HEK293 (cell line): ENCODE measurements around the gene CLASRP.
A peak's percentile ranks its signal among the peaks of the same experiment; 100 is the strongest.

Experiments
- GLIS2 ChIP-seq: fragments of 450-650 bp; formaldehyde crosslinking; IDR thresholded peaks from 2 replicates; pipeline ENCODE4 v1.5.1; 2016; ENCODE audit warnings: missing biosample characterization, missing genetic modification characterization
- HOXC10 ChIP-seq: sonication (generic); formaldehyde crosslinking; IDR thresholded peaks from 2 replicates; pipeline ENCODE4 v1.8.1; 2023; ENCODE audit warnings: mild to moderate bottlenecking, missing genetic modification reagents
- PRDM1 ChIP-seq: fragments of 450-650 bp; formaldehyde crosslinking; IDR thresholded peaks from 2 replicates; pipeline ENCODE4; 2016; ENCODE audit warnings: missing biosample characterization, missing genetic modification characterization
- SP2 ChIP-seq: fragments of 450-650 bp; formaldehyde crosslinking; IDR thresholded peaks from 2 replicates; pipeline ENCODE4 v1.5.1; 2016; ENCODE audit warnings: missing biosample characterization, missing genetic modification characterization
- YY1 ChIP-seq: fragments of 450-650 bp; formaldehyde crosslinking; IDR thresholded peaks from 2 replicates; pipeline ENCODE4 v1.5.1; 2018; ENCODE audit warnings: missing biosample characterization, missing genetic modification characterization
- ZBTB17 ChIP-seq: fragments of 450-650 bp; formaldehyde crosslinking; IDR thresholded peaks from 2 replicates; pipeline ENCODE4 v1.5.1; 2016; ENCODE audit warnings: missing biosample characterization, missing genetic modification characterization
- ZBTB7A ChIP-seq: fragments of 450-650 bp; formaldehyde crosslinking; IDR thresholded peaks from 2 replicates; pipeline ENCODE4 v1.5.1; 2016; ENCODE audit warnings: low read depth, missing biosample characterization, missing genetic modification characterization
- ZFHX2 ChIP-seq: fragments of 450-650 bp; formaldehyde crosslinking; conservative IDR thresholded peaks from 2 replicates; pipeline ENCODE4 v1.5.1; 2016; ENCODE audit warnings: missing biosample characterization, missing genetic modification characterization
- ZNF138 ChIP-seq: fragments of 450-650 bp; formaldehyde crosslinking; IDR thresholded peaks from 2 replicates; pipeline ENCODE4 v1.5.1; 2016; ENCODE audit warnings: missing biosample characterization, missing genetic modification characterization, borderline replicate concordance
- ZNF221 ChIP-seq: fragments of 450-650 bp; formaldehyde crosslinking; IDR thresholded peaks from 2 replicates; pipeline ENCODE4 v1.5.1; 2017; ENCODE audit warnings: missing biosample characterization, missing genetic modification characterization, borderline replicate concordance
- ZNF248 ChIP-seq: fragments of 450-650 bp; formaldehyde crosslinking; IDR thresholded peaks from 2 replicates; pipeline ENCODE4 v1.5.1; 2017; ENCODE audit warnings: missing biosample characterization, missing genetic modification characterization
- ZNF266 ChIP-seq: fragments of 450-650 bp; formaldehyde crosslinking; IDR thresholded peaks from 2 replicates; pipeline ENCODE4 v1.5.1; 2016; ENCODE audit warnings: missing biosample characterization, missing genetic modification characterization, low read depth
- ZNF274 ChIP-seq, 2 experiments: fragments of 200-500 bp in 1 of 2; fragments of 450-650 bp in 1 of 2; sonication (Bioruptor generic) in 1 of 2; formaldehyde crosslinking in 1 of 2; IDR thresholded peaks; 2 replicates each; pipeline versions ENCODE4 v1.5.1 to v1.6.1; 2014 to 2016; ENCODE audit warnings: borderline replicate concordance in 1 of 2, inconsistent platforms in 1 of 2, low read length in 1 of 2, missing biosample characterization in 1 of 2, missing genetic modification characterization in 1 of 2
- ZNF311 ChIP-seq: fragments of 450-650 bp; formaldehyde crosslinking; IDR thresholded peaks from 2 replicates; pipeline ENCODE4 v1.5.1; 2017; ENCODE audit warnings: missing biosample characterization, missing genetic modification characterization, borderline replicate concordance
- ZNF335 ChIP-seq: fragments of 450-650 bp; formaldehyde crosslinking; conservative IDR thresholded peaks from 2 replicates; pipeline ENCODE4 v1.5.1; 2016; ENCODE audit warnings: missing biosample characterization, missing genetic modification characterization
- ZNF341 ChIP-seq: fragments of 450-650 bp; formaldehyde crosslinking; IDR thresholded peaks from 2 replicates; pipeline ENCODE4; 2016; ENCODE audit warnings: low read depth, missing biosample characterization, missing genetic modification characterization
- ZNF350 ChIP-seq: fragments of 450-650 bp; formaldehyde crosslinking; IDR thresholded peaks from 2 replicates; pipeline ENCODE4 v1.5.0; 2017; ENCODE audit warnings: missing biosample characterization, mild to moderate bottlenecking, missing genetic modification characterization
- ZNF354C ChIP-seq: fragments of 450-650 bp; formaldehyde crosslinking; IDR thresholded peaks from 2 replicates; pipeline ENCODE4 v1.5.1; 2016; ENCODE audit warnings: missing biosample characterization, missing genetic modification characterization, low read depth, borderline replicate concordance
- ZNF416 ChIP-seq: fragments of 450-650 bp; formaldehyde crosslinking; IDR thresholded peaks from 2 replicates; pipeline ENCODE4 v1.5.1; 2016; ENCODE audit warnings: missing biosample characterization, missing genetic modification characterization
- ZNF510 ChIP-seq: fragments of 450-650 bp; formaldehyde crosslinking; IDR thresholded peaks from 2 replicates; pipeline ENCODE4 v1.5.1; 2018; ENCODE audit warnings: mild to moderate bottlenecking, missing genetic modification characterization, missing biosample characterization; ENCODE audit not compliant: insufficient replicate concordance
- ZNF521 ChIP-seq: fragments of 450-650 bp; formaldehyde crosslinking; IDR thresholded peaks from 2 replicates; pipeline ENCODE4 v1.5.1; 2017; ENCODE audit warnings: missing biosample characterization, mild to moderate bottlenecking, missing genetic modification characterization
- ZNF530 ChIP-seq: fragments of 450-650 bp; formaldehyde crosslinking; IDR thresholded peaks from 2 replicates; pipeline ENCODE4 v1.5.1; 2016; ENCODE audit warnings: low read depth, missing biosample characterization, missing genetic modification characterization
- ZNF610 ChIP-seq: fragments of 450-650 bp; formaldehyde crosslinking; IDR thresholded peaks from 2 replicates; pipeline ENCODE4 v1.5.1; 2016; ENCODE audit warnings: missing biosample characterization, missing genetic modification characterization, borderline replicate concordance
- ZNF621 ChIP-seq: fragments of 450-650 bp; formaldehyde crosslinking; IDR thresholded peaks from 2 replicates; pipeline ENCODE4 v1.5.1; 2017; ENCODE audit warnings: missing biosample characterization, missing genetic modification characterization
- ZNF623 ChIP-seq: fragments of 450-650 bp; formaldehyde crosslinking; IDR thresholded peaks from 2 replicates; pipeline ENCODE4 v1.5.1; 2016; ENCODE audit warnings: missing biosample characterization, missing genetic modification characterization
- ZNF654 ChIP-seq: fragments of 450-650 bp; formaldehyde crosslinking; IDR thresholded peaks from 2 replicates; pipeline ENCODE4 v1.5.1; 2016; ENCODE audit warnings: low read depth, missing biosample characterization, missing genetic modification characterization
- ZNF664 ChIP-seq: fragments of 450-650 bp; formaldehyde crosslinking; IDR thresholded peaks from 2 replicates; pipeline ENCODE4 v1.5.1; 2016; ENCODE audit warnings: missing biosample characterization, missing genetic modification characterization
- ZNF776 ChIP-seq: fragments of 450-650 bp; formaldehyde crosslinking; IDR thresholded peaks from 2 replicates; pipeline ENCODE4 v1.5.0; 2017; ENCODE audit warnings: missing biosample characterization, missing genetic modification characterization, borderline replicate concordance
- ZNF792 ChIP-seq: fragments of 450-650 bp; formaldehyde crosslinking; IDR thresholded peaks from 2 replicates; pipeline ENCODE4 v1.5.1; 2016; ENCODE audit warnings: missing biosample characterization, missing genetic modification characterization
- TF ChIP-seq, protein P1 (sequence below): fragments of 450-650 bp; formaldehyde crosslinking; optimal IDR thresholded peaks from 2 replicates; pipeline ENCODE3; 2016; ENCODE audit warnings: missing biosample characterization, mild to moderate bottlenecking, missing genetic modification characterization
- TF ChIP-seq, protein P2 (sequence below): fragments of 450-650 bp; formaldehyde crosslinking; IDR thresholded peaks from 2 replicates; pipeline ENCODE4 v1.5.1; 2016; ENCODE audit warnings: missing biosample characterization, missing genetic modification characterization
- TF ChIP-seq, protein P3 (sequence below): fragments of 450-650 bp; formaldehyde crosslinking; IDR thresholded peaks from 2 replicates; pipeline ENCODE4 v1.5.1; 2016; ENCODE audit warnings: missing biosample characterization, missing genetic modification characterization
- TF ChIP-seq, protein P4 (sequence below): fragments of 450-650 bp; formaldehyde crosslinking; IDR thresholded peaks from 2 replicates; pipeline ENCODE4 v1.5.1; 2016; ENCODE audit warnings: missing biosample characterization, missing genetic modification characterization

CLASRP gene

DNA sequence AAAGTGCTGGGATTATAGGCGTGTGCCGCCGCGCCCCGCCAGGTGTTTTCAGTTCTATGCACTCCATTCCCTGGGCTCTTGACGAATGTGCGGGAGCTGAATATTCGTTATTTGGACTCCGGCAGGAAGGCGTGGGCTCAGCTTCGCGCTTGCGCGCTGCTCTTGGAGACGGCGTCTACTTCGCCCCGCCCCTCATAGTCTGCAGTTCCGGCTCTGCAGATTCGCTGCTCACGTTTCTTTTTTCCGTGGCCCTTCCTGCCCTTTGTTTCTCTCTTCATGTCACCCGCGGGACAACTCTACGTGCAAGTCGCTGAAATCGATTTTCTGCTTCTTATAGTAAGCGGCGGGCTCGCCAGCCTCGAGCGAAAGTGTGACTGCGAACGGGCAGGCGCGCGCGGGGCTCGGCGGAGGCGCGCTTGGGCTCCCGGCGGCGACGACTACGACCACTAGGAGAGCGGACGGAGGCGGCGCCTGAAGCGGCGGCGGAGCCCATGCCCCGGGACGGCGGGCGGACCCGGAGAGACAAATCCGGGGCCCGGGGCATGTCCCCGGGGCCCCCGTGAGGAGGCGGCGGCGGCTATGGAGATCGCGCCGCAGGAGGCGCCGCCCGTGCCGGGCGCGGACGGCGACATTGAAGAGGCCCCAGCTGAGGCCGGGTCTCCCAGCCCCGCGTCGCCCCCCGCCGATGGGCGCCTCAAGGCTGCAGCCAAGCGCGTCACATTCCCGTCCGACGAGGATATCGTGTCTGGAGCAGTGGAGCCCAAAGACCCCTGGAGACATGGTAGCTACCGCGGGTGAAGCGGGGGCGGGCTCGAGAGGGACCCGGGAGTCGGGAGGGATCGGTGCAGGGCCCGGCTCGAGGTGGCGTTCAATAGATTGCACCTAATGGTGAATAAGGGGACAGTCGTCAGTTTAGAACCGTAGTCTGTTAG, 54.2 kb downstream of the CLASRP start, which contains the start of gene PPP1R37 (continued):
- TF ChIP-seq, protein P1, sequence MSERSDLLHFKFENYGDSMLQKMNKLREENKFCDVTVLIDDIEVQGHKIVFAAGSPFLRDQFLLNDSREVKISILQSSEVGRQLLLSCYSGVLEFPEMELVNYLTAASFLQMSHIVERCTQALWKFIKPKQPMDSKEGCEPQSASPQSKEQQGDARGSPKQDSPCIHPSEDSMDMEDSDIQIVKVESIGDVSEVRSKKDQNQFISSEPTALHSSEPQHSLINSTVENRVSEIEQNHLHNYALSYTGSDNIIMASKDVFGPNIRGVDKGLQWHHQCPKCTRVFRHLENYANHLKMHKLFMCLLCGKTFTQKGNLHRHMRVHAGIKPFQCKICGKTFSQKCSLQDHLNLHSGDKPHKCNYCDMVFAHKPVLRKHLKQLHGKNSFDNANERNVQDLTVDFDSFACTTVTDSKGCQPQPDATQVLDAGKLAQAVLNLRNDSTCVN (tag by site-specific recombination) = peak; percentile 99
- no peak for TF ChIP-seq ZNF521
- no peak for TF ChIP-seq ZNF654 (tag by site-specific recombination)
- TF ChIP-seq ZNF610 (tag by site-specific recombination) = peak; percentile 55
- no peak for TF ChIP-seq ZNF248 (tag by site-specific recombination)
- TF ChIP-seq ZFHX2 = peak; percentile 87
- TF ChIP-seq ZNF274 (IDR thresholded peaks at IDR 0.05; ENCODE audit: low read length) = no peak
- TF ChIP-seq ZNF274 (tag by site-specific recombination; IDR thresholded peaks at IDR 0.05; ENCODE audit: borderline replicate concordance) = no peak
- TF ChIP-seq PRDM1 (tag by site-specific recombination) = peak; percentile 40; the same call in 1 of the 2 replicates
- peak; percentile 73 for TF ChIP-seq ZBTB17 (tag by site-specific recombination)
- TF ChIP-seq, protein P2, sequence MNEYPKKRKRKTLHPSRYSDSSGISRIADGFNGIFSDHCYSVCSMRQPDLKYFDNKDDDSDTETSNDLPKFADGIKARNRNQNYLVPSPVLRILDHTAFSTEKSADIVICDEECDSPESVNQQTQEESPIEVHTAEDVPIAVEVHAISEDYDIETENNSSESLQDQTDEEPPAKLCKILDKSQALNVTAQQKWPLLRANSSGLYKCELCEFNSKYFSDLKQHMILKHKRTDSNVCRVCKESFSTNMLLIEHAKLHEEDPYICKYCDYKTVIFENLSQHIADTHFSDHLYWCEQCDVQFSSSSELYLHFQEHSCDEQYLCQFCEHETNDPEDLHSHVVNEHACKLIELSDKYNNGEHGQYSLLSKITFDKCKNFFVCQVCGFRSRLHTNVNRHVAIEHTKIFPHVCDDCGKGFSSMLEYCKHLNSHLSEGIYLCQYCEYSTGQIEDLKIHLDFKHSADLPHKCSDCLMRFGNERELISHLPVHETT (tag by site-specific recombination) = peak; percentile 96
- peak; percentile 75; the same call in 1 of the 2 replicates for TF ChIP-seq YY1 (tag by site-specific recombination)
- TF ChIP-seq ZNF354C (tag by site-specific recombination) = no peak
- TF ChIP-seq GLIS2 (tag by site-specific recombination) = 0 out of 2 replicates have a peak, but pooled peaks have one; percentile 41
- no peak for TF ChIP-seq ZNF341
- no peak for TF ChIP-seq ZNF776 (tag by site-specific recombination)
- no peak for TF ChIP-seq HOXC10 (CRISPR knock-in tag)
- TF ChIP-seq, protein P3, sequence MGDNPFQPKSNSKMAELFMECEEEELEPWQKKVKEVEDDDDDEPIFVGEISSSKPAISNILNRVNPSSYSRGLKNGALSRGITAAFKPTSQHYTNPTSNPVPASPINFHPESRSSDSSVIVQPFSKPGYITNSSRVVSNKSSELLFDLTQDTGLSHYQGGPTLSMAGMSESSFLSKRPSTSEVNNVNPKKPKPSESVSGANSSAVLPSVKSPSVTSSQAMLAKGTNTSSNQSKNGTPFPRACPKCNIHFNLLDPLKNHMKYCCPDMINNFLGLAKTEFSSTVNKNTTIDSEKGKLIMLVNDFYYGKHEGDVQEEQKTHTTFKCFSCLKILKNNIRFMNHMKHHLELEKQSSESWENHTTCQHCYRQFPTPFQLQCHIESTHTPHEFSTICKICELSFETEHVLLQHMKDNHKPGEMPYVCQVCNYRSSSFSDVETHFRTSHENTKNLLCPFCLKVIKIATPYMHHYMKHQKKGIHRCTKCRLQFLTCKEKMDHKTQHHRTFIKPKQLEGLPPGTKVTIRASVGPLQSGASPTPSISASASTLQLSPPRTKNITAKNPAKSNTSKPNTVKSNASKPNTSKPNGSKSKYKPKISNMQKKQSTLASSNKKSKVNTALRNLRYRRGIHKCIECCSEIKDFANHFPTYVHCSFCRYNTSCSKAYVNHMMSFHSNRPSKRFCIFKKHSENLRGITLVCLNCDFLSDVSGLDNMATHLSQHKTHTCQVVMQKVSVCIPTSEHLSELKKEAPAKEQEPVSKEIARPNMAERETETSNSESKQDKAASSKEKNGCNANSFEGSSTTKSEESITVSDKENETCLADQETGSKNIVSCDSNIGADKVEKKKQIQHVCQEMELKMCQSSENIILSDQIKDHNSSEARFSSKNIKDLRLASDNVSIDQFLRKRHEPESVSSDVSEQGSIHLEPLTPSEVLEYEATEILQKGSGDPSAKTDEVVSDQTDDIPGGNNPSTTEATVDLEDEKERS = no peak; the same call in 1 of the 2 replicates
- no peak for TF ChIP-seq ZNF510 (tag by site-specific recombination)
- TF ChIP-seq SP2 = peak; percentile 78
- TF ChIP-seq ZNF138 (tag by site-specific recombination) = no peak
- TF ChIP-seq ZNF416 (tag by site-specific recombination) = no peak
- TF ChIP-seq ZNF335 = peak; percentile 71; the same call in 1 of the 2 replicates
- 0 out of 2 replicates have a peak, but pooled peaks have one; percentile 26 for TF ChIP-seq ZNF623 (tag by site-specific recombination)
- no peak for TF ChIP-seq ZNF792
- no peak for TF ChIP-seq ZNF266
- TF ChIP-seq ZBTB7A = peak; percentile 90
- TF ChIP-seq ZNF664 (tag by site-specific recombination) = 0 out of 2 replicates have a peak, but pooled peaks have one; percentile 16
- TF ChIP-seq, protein P4, sequence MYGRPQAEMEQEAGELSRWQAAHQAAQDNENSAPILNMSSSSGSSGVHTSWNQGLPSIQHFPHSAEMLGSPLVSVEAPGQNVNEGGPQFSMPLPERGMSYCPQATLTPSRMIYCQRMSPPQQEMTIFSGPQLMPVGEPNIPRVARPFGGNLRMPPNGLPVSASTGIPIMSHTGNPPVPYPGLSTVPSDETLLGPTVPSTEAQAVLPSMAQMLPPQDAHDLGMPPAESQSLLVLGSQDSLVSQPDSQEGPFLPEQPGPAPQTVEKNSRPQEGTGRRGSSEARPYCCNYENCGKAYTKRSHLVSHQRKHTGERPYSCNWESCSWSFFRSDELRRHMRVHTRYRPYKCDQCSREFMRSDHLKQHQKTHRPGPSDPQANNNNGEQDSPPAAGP (tag by site-specific recombination) = peak; percentile 86
- no peak for TF ChIP-seq ZNF530
- no peak for TF ChIP-seq ZNF350 (tag by site-specific recombination)
- TF ChIP-seq ZNF621 (tag by site-specific recombination) = no peak
- no peak for TF ChIP-seq ZNF221 (tag by site-specific recombination)
- TF ChIP-seq ZNF311 (tag by site-specific recombination) = no peak
